ENCODE data around the gene BMP7. TPM values are rescaled to one million over a fixed set of nuclear protein-coding genes. Genes with fewer than 3 reads are reported as not detected.

BMP7 gene
- total and polyA plus RNA-seq, 2 donors (not counting 3 experiments of a cell fraction or from before 2014, with no cell fraction given), result not detected

DNA sequence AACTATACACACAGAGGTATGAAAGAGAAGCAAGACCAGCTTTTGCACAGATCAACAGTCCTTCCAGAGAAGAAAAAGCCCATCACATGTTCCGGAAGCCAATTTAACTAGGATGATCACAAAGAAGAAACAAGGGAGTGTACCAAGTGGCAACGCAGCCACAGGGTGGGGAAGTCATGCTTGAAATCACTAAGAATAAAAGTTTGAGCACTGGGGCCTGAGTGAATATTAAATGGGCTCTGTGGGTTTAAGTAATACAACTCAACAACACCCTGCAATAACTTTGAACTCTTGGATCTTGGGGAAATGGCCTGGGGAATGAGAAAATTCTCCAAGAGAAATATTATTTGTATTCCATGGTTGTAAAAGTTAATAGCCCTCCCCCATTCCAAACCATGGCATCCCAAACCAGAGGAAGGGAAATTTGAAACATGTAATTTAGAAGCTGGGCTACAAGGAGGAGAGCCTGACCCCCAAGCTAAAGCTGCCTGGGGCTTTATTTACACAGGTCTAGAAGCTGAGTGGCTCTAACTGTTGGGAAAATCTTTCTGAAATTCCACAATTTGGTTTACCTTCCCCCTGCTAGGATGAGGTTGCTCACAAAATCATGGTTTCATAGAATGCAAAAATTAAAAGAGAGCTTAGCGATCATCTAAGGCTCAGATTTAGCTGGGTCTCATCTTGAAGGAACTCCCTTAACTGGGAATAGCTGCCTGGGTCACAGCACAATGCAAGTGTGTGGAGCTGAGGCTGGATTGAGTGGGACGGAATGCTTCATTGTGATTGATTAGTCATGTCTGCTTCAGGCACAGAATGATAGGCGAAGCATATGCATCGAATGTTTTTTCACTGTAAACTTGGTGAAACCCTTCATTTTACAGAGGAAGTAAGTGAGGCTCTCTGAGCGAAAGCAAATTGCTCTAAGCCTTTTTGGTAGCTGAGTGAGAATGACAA, 143.6 kb downstream of the BMP7 start:
- no peak for FAIRE-seq
- DNase-seq (ENCODE audit: low read depth, low spot score), result no peak
- H4K20me1 ChIP-seq (replicated peaks; ENCODE audit: control insufficient read depth, extremely low read depth, insufficient read depth, low read length), result no peaks in the 10 kb centered on the region
- H3K9me3 ChIP-seq (replicated peaks; ENCODE audit: control insufficient read depth, insufficient read depth, low read length), result no peaks in the 10 kb centered on the region
- dilution Hi-C loops (cut with MboI; ENCODE audit: extremely low pct_ligation_motif_present, low sequenced_read_pairs) (no loop called here), intact Hi-C loops (cut with micrococcal nuclease) (no loop called here)
- no peak for TF ChIP-seq EZH2 (IDR thresholded peaks at IDR 0.05; ENCODE audit: borderline replicate concordance, low read depth, low read length, severe bottlenecking)
- TF ChIP-seq POLR2AphosphoS5 (IDR thresholded peaks at IDR 0.05; ENCODE audit: insufficient read depth, low read depth, low read length), result no peak
- no peak for TF ChIP-seq POLR2A (IDR thresholded peaks at IDR 0.05; ENCODE audit: low read depth, low read length)
- TF ChIP-seq FOS (IDR thresholded peaks at IDR 0.05; ENCODE audit: borderline replicate concordance, insufficient read depth, low read length), result no peak
- TF ChIP-seq JUN (IDR thresholded peaks at IDR 0.05; ENCODE audit: borderline replicate concordance, insufficient read depth, insufficient read length, low read depth), result no peak
- no peak for TF ChIP-seq GATA2 (IDR thresholded peaks at IDR 0.05; ENCODE audit: insufficient read depth, insufficient read length, low read depth, low read length)
- TF ChIP-seq MYC (IDR thresholded peaks at IDR 0.05; ENCODE audit: low read depth, low read length), result no peak
- TF ChIP-seq, protein P1, sequence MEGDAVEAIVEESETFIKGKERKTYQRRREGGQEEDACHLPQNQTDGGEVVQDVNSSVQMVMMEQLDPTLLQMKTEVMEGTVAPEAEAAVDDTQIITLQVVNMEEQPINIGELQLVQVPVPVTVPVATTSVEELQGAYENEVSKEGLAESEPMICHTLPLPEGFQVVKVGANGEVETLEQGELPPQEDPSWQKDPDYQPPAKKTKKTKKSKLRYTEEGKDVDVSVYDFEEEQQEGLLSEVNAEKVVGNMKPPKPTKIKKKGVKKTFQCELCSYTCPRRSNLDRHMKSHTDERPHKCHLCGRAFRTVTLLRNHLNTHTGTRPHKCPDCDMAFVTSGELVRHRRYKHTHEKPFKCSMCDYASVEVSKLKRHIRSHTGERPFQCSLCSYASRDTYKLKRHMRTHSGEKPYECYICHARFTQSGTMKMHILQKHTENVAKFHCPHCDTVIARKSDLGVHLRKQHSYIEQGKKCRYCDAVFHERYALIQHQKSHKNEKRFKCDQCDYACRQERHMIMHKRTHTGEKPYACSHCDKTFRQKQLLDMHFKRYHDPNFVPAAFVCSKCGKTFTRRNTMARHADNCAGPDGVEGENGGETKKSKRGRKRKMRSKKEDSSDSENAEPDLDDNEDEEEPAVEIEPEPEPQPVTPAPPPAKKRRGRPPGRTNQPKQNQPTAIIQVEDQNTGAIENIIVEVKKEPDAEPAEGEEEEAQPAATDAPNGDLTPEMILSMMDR (IDR thresholded peaks at IDR 0.05; ENCODE audit: extremely low read depth in 1 of 2, insufficient read depth in 1 of 2, low read depth in 1 of 2, low read length in 2 of 2), result no peak
- TF ChIP-seq, protein P2, sequence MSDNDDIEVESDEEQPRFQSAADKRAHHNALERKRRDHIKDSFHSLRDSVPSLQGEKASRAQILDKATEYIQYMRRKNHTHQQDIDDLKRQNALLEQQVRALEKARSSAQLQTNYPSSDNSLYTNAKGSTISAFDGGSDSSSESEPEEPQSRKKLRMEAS (IDR thresholded peaks at IDR 0.05; ENCODE audit: insufficient read depth, insufficient read length), result no peak
- H3K4me1 ChIP-seq (ENCODE audit: control insufficient read depth, extremely low read depth, insufficient read depth, low read length), result no peaks in the 10 kb centered on the region
- no TSS peak for BruUV-seq (replicated peaks)
- H3K4me3 ChIP-seq (replicated peaks in 1 of 3; ENCODE audit: insufficient read depth in 1 of 3, low read depth in 1 of 3, low read length in 3 of 3), result no peak overlapping the region
- ChIA-PET CTCF (no interaction called here), POLR2A (no interaction called here)
- H3K27ac ChIP-seq (ENCODE audit: insufficient read depth, low read depth, low read length), result no peak overlapping the region
- no peak overlapping the region for H2AFZ ChIP-seq (ENCODE audit: low read depth, low read length)
- no peaks in the 10 kb centered on the region for H3K79me2 ChIP-seq (ENCODE audit: control insufficient read depth, insufficient read depth, low read length)
- H3K9me1 ChIP-seq (replicated peaks; ENCODE audit: control insufficient read depth, extremely low read depth, insufficient read depth, low read length), result no peaks in the 10 kb centered on the region
- H3K4me2 ChIP-seq (ENCODE audit: insufficient read depth, low read length), result no peak overlapping the region
- no peaks in the 10 kb centered on the region for H3K27me3 ChIP-seq (ENCODE audit: control insufficient read depth in 2 of 2, insufficient read depth in 2 of 2, low read length in 2 of 2)
- no peaks in the 10 kb centered on the region for H3K36me3 ChIP-seq (ENCODE audit: control insufficient read depth in 2 of 2, extremely low read depth in 1 of 2, insufficient read depth in 2 of 2, low read length in 2 of 2)
- no peak overlapping the region for H3K9ac ChIP-seq (replicated peaks; ENCODE audit: extremely low read depth, insufficient read depth, low read length)

All from endothelial cell of umbilical vein (primary cell).